ENCODE results near the gene SLC16A14. TPM values are rescaled to one million over a fixed set of nuclear protein-coding genes. Genes with fewer than 3 reads are reported as not detected.

The SLC16A14 gene
- polyA plus RNA-seq, 3 donors, result not detected

GRCh38 chr2:230060672-230061293 is 7.9 kb downstream of the SLC16A14 start:
- Histone ChIP-seq H3K4me3 (replicated peaks in 1 of 3; ENCODE audit: low read depth in 2 of 3, low read length in 3 of 3) (no peak overlapping the region), H3K27me3 (ENCODE audit: control insufficient read depth in 2 of 2, insufficient read depth in 2 of 2, low read length in 2 of 2) (no peaks in the 10 kb centered on the region), H3K79me2 (ENCODE audit: insufficient read depth, low read length) (no peaks in the 10 kb centered on the region), H4K20me1 (ENCODE audit: insufficient read depth, low read length) (no peaks in the 10 kb centered on the region), H2AFZ (ENCODE audit: insufficient read depth, low read depth, low read length, poor library complexity, severe bottlenecking) (no peak overlapping the region), H3K9me3 (replicated peaks in 1 of 2; ENCODE audit: control insufficient read depth in 1 of 2, insufficient read depth in 1 of 2, low read length in 2 of 2) (no peaks in the 10 kb centered on the region), H3K27ac (ENCODE audit: low read depth in 1 of 2, low read length in 2 of 2) (no peak overlapping the region), H3K4me2 (replicated peaks; ENCODE audit: extremely low read depth, low read length, poor library complexity, severe bottlenecking) (no peak overlapping the region), H3K9ac (ENCODE audit: insufficient read depth, low read length, poor library complexity, severe bottlenecking) (no peak overlapping the region), H3K4me1 (ENCODE audit: control insufficient read depth in 1 of 2, insufficient read depth in 2 of 2, low read length in 2 of 2) (no peaks in the 10 kb centered on the region), H3K36me3 (replicated peaks in 1 of 2; ENCODE audit: control insufficient read depth in 1 of 2, insufficient read depth in 2 of 2, low read length in 2 of 2) (no peaks in the 10 kb centered on the region)
- H3K9me3 Mint-ChIP-seq, result no peaks in the 10 kb centered on the region
- DNase-seq, result no peak
- WGBS (ENCODE audit: insufficient coverage), result 92% methylated on average over 2 of the region's 3 CpGs
- H3K4me1 Mint-ChIP-seq, result no peaks in the 10 kb centered on the region
- H3K27me3 Mint-ChIP-seq (ENCODE audit: low read depth in 3 of 3), result peaks cover 0 to 8% (median 2%) of the 10 kb centered on the region in 3 donors
- H3K36me3 Mint-ChIP-seq, result no peaks in the 10 kb centered on the region
- no peak overlapping the region for H3K27ac Mint-ChIP-seq
- no peak for TF ChIP-seq CTCF (IDR thresholded peaks at IDR 0.05)
- no peak overlapping the region for H3K4me3 Mint-ChIP-seq
- intact Hi-C loops (cut with micrococcal nuclease), result no loop called here

GRCh38 chr2:230053753-230054478 is 14.8 kb downstream of the SLC16A14 start:
- Histone ChIP-seq H2AFZ (ENCODE audit: insufficient read depth, low read depth, low read length, poor library complexity, severe bottlenecking) (no peak overlapping the region), H3K9ac (ENCODE audit: insufficient read depth, low read length, poor library complexity, severe bottlenecking) (no peak overlapping the region), H3K79me2 (ENCODE audit: insufficient read depth, low read length) (no peaks in the 10 kb centered on the region), H4K20me1 (ENCODE audit: insufficient read depth, low read length) (no peaks in the 10 kb centered on the region), H3K4me2 (replicated peaks; ENCODE audit: extremely low read depth, low read length, poor library complexity, severe bottlenecking) (no peak overlapping the region), H3K27ac (ENCODE audit: low read depth in 1 of 2, low read length in 2 of 2) (no peak overlapping the region), H3K36me3 (replicated peaks in 1 of 2; ENCODE audit: control insufficient read depth in 1 of 2, insufficient read depth in 2 of 2, low read length in 2 of 2) (no peaks in the 10 kb centered on the region), H3K4me3 (replicated peaks in 1 of 3; ENCODE audit: low read depth in 2 of 3, low read length in 3 of 3) (no peak overlapping the region), H3K27me3 (ENCODE audit: control insufficient read depth in 2 of 2, insufficient read depth in 2 of 2, low read length in 2 of 2) (no peaks in the 10 kb centered on the region), H3K9me3 (replicated peaks in 1 of 2; ENCODE audit: control insufficient read depth in 1 of 2, insufficient read depth in 1 of 2, low read length in 2 of 2) (no peaks in the 10 kb centered on the region), H3K4me1 (ENCODE audit: control insufficient read depth in 1 of 2, insufficient read depth in 2 of 2, low read length in 2 of 2) (no peaks in the 10 kb centered on the region)
- Mint-ChIP-seq H3K27ac (no peak overlapping the region), H3K4me3 (no peak overlapping the region), H3K27me3 (ENCODE audit: low read depth in 3 of 3) (no peaks in the 10 kb centered on the region), H3K4me1 (peaks cover 2% of the 10 kb centered on the region), H3K9me3 (no peaks in the 10 kb centered on the region), H3K36me3 (no peaks in the 10 kb centered on the region)
- intact Hi-C loops (cut with micrococcal nuclease), result no loop called here
- DNase-seq, result no peak
- 100% methylated on average over 1 of the region's 2 CpGs for WGBS (ENCODE audit: insufficient coverage)
- no peak for TF ChIP-seq CTCF (IDR thresholded peaks at IDR 0.05)

All from CD14-positive monocyte (primary cell).